Measurements from ENCODE around the gene FNDC3B.

The FNDC3B gene

DNA sequence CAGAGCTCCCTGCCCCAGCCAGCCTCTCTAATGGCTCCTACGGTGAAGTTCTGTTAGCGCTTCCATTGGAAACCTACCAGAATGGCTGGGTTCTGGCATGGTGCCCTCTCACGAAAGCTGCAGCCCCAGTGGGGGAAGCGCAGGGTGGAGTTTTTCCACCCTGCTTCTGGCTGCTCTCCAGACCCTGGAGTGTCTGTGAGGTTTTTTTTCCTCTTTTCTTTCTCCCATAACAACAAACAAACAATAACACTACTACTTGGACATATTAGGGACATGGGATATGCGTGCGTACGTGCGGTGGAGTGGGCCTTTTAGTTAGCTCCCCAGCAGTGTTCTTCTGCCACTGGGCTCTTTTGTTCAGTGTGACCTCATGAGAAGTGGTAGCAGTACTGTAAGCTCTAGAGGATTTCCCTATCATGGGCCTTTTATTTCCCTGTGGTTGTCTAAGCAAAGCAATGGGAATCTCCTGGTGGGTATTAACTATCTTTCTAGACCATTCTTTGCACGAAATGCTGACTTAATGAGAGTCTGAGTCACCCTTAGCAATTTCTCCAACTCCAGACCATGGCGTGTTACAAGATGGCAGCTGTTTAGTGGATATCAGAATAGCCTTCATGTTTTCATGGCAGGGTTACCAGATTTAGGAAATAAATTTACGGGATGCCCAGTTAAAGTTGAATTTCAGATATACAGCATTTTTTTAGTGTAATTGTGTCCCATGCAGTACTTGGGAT, 161.9 kb downstream of the FNDC3B start (continued):
- TF ChIP-seq FEZF1 (tag by site-specific recombination; IDR thresholded peaks at IDR 0.05) (peak; percentile 96), OVOL3 (tag by site-specific recombination; IDR thresholded peaks at IDR 0.05) (0 out of 2 replicates have a peak, but pooled peaks have one; percentile 15), ZBTB10 (tag by site-specific recombination; IDR thresholded peaks at IDR 0.05) (no peak), ZNF600 (tag by site-specific recombination; IDR thresholded peaks at IDR 0.05) (peak; percentile 59; the same call in 1 of the 2 replicates), ZEB2 (tag by site-specific recombination; IDR thresholded peaks at IDR 0.05) (peak; percentile 67), ZNF335 (tag by site-specific recombination; conservative IDR thresholded peaks at IDR 0.05) (0 out of 2 replicates have a peak, but pooled peaks have one; percentile 32), ZBTB21 (tag by site-specific recombination; IDR thresholded peaks at IDR 0.05) (peak; percentile 61), MZF1 (tag by site-specific recombination; IDR thresholded peaks at IDR 0.05; ENCODE audit: borderline replicate concordance) (peak; percentile 36; the same call in 1 of the 2 replicates), ZNF501 (tag by site-specific recombination; IDR thresholded peaks at IDR 0.05) (0 out of 2 replicates have a peak, but pooled peaks have one; percentile 6), OSR2 (tag by site-specific recombination; IDR thresholded peaks at IDR 0.05) (peak; percentile 89), IKZF3 (tag by site-specific recombination; IDR thresholded peaks at IDR 0.05) (peak; percentile 92), ZNF324 (tag by site-specific recombination; IDR thresholded peaks at IDR 0.05) (no peak), GLIS2 (tag by site-specific recombination; IDR thresholded peaks at IDR 0.05) (0 out of 2 replicates have a peak, but pooled peaks have one; percentile 55), ZNF366 (tag by site-specific recombination; conservative IDR thresholded peaks at IDR 0.05) (no peak), ZNF354C (tag by site-specific recombination; IDR thresholded peaks at IDR 0.05; ENCODE audit: borderline replicate concordance, low read depth) (no peak), ZNF561 (tag by site-specific recombination; IDR thresholded peaks at IDR 0.05; ENCODE audit: borderline replicate concordance) (0 out of 2 replicates have a peak, but pooled peaks have one; percentile 37)
- TF ChIP-seq, protein P1, sequence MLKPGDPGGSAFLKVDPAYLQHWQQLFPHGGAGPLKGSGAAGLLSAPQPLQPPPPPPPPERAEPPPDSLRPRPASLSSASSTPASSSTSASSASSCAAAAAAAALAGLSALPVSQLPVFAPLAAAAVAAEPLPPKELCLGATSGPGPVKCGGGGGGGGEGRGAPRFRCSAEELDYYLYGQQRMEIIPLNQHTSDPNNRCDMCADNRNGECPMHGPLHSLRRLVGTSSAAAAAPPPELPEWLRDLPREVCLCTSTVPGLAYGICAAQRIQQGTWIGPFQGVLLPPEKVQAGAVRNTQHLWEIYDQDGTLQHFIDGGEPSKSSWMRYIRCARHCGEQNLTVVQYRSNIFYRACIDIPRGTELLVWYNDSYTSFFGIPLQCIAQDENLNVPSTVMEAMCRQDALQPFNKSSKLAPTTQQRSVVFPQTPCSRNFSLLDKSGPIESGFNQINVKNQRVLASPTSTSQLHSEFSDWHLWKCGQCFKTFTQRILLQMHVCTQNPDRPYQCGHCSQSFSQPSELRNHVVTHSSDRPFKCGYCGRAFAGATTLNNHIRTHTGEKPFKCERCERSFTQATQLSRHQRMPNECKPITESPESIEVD (tag by site-specific recombination; IDR thresholded peaks at IDR 0.05): peak; percentile 89
- TF ChIP-seq, protein P2, sequence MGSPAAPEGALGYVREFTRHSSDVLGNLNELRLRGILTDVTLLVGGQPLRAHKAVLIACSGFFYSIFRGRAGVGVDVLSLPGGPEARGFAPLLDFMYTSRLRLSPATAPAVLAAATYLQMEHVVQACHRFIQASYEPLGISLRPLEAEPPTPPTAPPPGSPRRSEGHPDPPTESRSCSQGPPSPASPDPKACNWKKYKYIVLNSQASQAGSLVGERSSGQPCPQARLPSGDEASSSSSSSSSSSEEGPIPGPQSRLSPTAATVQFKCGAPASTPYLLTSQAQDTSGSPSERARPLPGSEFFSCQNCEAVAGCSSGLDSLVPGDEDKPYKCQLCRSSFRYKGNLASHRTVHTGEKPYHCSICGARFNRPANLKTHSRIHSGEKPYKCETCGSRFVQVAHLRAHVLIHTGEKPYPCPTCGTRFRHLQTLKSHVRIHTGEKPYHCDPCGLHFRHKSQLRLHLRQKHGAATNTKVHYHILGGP (tag by site-specific recombination; IDR thresholded peaks at IDR 0.05): no peak
- TF ChIP-seq, protein P3, sequence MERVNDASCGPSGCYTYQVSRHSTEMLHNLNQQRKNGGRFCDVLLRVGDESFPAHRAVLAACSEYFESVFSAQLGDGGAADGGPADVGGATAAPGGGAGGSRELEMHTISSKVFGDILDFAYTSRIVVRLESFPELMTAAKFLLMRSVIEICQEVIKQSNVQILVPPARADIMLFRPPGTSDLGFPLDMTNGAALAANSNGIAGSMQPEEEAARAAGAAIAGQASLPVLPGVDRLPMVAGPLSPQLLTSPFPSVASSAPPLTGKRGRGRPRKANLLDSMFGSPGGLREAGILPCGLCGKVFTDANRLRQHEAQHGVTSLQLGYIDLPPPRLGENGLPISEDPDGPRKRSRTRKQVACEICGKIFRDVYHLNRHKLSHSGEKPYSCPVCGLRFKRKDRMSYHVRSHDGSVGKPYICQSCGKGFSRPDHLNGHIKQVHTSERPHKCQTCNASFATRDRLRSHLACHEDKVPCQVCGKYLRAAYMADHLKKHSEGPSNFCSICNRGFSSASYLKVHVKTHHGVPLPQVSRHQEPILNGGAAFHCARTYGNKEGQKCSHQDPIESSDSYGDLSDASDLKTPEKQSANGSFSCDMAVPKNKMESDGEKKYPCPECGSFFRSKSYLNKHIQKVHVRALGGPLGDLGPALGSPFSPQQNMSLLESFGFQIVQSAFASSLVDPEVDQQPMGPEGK (tag by site-specific recombination; IDR thresholded peaks at IDR 0.05): peak; percentile 79
